GM15510 (cell line): ENCODE measurements around the gene CABP7.

Experiments used
- POLR2A ChIP-seq: IDR thresholded peaks from 3 replicates; pipeline ENCODE4 v1.6.1; 2011; ENCODE audit warnings: borderline replicate concordance; ENCODE audit not compliant: insufficient read length; ENCODE audit errors: extremely low read depth

The CABP7 gene

GRCh38 chr22:29767171-29768051 lies 47.6 kb downstream of the CABP7 start, which contains the start of gene UQCR10:
TSS of gene UQCR10 (plus strand) at chr22:29767369. CDS start at chr22:29767399, 30 bp downstream.
- TF ChIP-seq POLR2A, result peak; percentile 81

GRCh38 chr22:29768052-29768693 lies 48.4 kb downstream of the CABP7 start:
- no peak for TF ChIP-seq POLR2A

- TF ChIP-seq POLR2A, result no peak
Observed at GRCh38 chr22:29769723-29770321, 50.0 kb downstream of the CABP7 start.

GRCh38 chr22:29772170-29772641 lies 52.4 kb downstream of the CABP7 start:
- no peak for TF ChIP-seq POLR2A

- no peak for TF ChIP-seq POLR2A
Observed at GRCh38 chr22:29773233-29773632, 53.4 kb downstream of the CABP7 start.

- no peak for TF ChIP-seq POLR2A
Observed at GRCh38 chr22:29780220-29780619, 60.4 kb downstream of the CABP7 start.

- no peak for TF ChIP-seq POLR2A
Observed at GRCh38 chr22:29780748-29781676, 61.2 kb downstream of the CABP7 start.
